ENCODE data around the gene SPATA46. TPM values are rescaled to one million over a fixed set of nuclear protein-coding genes. Genes with fewer than 3 reads are reported as not detected.
A peak's percentile ranks its signal among the peaks of the same experiment; 100 is the strongest.

Gene SPATA46
- polyA plus RNA-seq, 1 donor (not counting 4 experiments of a cell fraction or from before 2014, with no cell fraction given): not detected

GRCh38 chr1:162397943-162398560, 21.4 kb upstream of the SPATA46 start:
- Histone ChIP-seq H4K20me1 (ENCODE audit: control insufficient read depth, extremely low read depth, insufficient read depth, low read length) (no peaks in the 10 kb centered on the region), H3K9me3 (ENCODE audit: control insufficient read depth, low read depth, low read length) (no peaks in the 10 kb centered on the region), H3K79me2 (ENCODE audit: control insufficient read depth, insufficient read depth, low read length) (no peaks in the 10 kb centered on the region), H3K9me1 (ENCODE audit: control insufficient read depth, extremely low read depth, insufficient read depth, low read length) (no peaks in the 10 kb centered on the region), H3K27me3 (ENCODE audit: control insufficient read depth, extremely low read depth, insufficient read depth, low read length) (peaks cover 7% of the 10 kb centered on the region), H3K27ac (ENCODE audit: control insufficient read depth, insufficient read depth, low read length) (no peak overlapping the region), H3K4me2 (ENCODE audit: control insufficient read depth, extremely low read depth, insufficient read depth, low read depth, low read length) (no peak overlapping the region), H3K9ac (ENCODE audit: control insufficient read depth, extremely low read depth, insufficient read depth, low read length) (no peak overlapping the region), H2AFZ (ENCODE audit: control insufficient read depth, low read length) (no peak overlapping the region), H3K4me3 (ENCODE audit: control insufficient read depth in 2 of 3, extremely low read depth in 1 of 3, insufficient read depth in 2 of 3, low read depth in 1 of 3, low read length in 3 of 3) (no peak overlapping the region), H3K4me1 (ENCODE audit: control insufficient read depth, extremely low read depth, insufficient read depth, low read length) (no peaks in the 10 kb centered on the region), H3K36me3 (ENCODE audit: control insufficient read depth in 2 of 2, extremely low read depth in 1 of 2, insufficient read depth in 2 of 2, low read length in 2 of 2) (no peaks in the 10 kb centered on the region)
- DNase-seq (ENCODE audit: low read depth, low spot score) (no peak), FAIRE-seq (no peak)
- dilution Hi-C loops (cut with MboI; ENCODE audit: extremely low pct_ligation_motif_present, low sequenced_read_pairs): no loop called here
- TF ChIP-seq CTCF (optimal IDR thresholded peaks at IDR 0.05 in 1 of 3, IDR thresholded peaks at IDR 0.05 in 1 of 3, conservative IDR thresholded peaks at IDR 0.05 in 1 of 3; ENCODE audit: extremely low read depth in 1 of 3, insufficient read depth in 2 of 3, low read length in 3 of 3) (no peak), EZH2 (IDR thresholded peaks at IDR 0.05; ENCODE audit: low read length) (no peak)

GRCh38 chr1:162397039-162397448, 20.4 kb upstream of the SPATA46 start:
- TF ChIP-seq EZH2 (IDR thresholded peaks at IDR 0.05; ENCODE audit: low read length) (no peak), CTCF (optimal IDR thresholded peaks at IDR 0.05 in 1 of 3, IDR thresholded peaks at IDR 0.05 in 1 of 3, conservative IDR thresholded peaks at IDR 0.05 in 1 of 3; ENCODE audit: extremely low read depth in 1 of 3, insufficient read depth in 2 of 3, low read length in 3 of 3) (peak in 1 of 3 experiments; percentile 3)
- Histone ChIP-seq H3K9me3 (ENCODE audit: control insufficient read depth, low read depth, low read length) (no peaks in the 10 kb centered on the region), H3K79me2 (ENCODE audit: control insufficient read depth, insufficient read depth, low read length) (no peaks in the 10 kb centered on the region), H3K27me3 (ENCODE audit: control insufficient read depth, extremely low read depth, insufficient read depth, low read length) (peaks cover 7% of the 10 kb centered on the region), H3K9ac (ENCODE audit: control insufficient read depth, extremely low read depth, insufficient read depth, low read length) (no peak overlapping the region), H3K4me2 (ENCODE audit: control insufficient read depth, extremely low read depth, insufficient read depth, low read depth, low read length) (no peak overlapping the region), H3K4me1 (ENCODE audit: control insufficient read depth, extremely low read depth, insufficient read depth, low read length) (no peaks in the 10 kb centered on the region), H3K4me3 (ENCODE audit: control insufficient read depth in 2 of 3, extremely low read depth in 1 of 3, insufficient read depth in 2 of 3, low read depth in 1 of 3, low read length in 3 of 3) (no peak overlapping the region), H4K20me1 (ENCODE audit: control insufficient read depth, extremely low read depth, insufficient read depth, low read length) (no peaks in the 10 kb centered on the region), H3K36me3 (ENCODE audit: control insufficient read depth in 2 of 2, extremely low read depth in 1 of 2, insufficient read depth in 2 of 2, low read length in 2 of 2) (no peaks in the 10 kb centered on the region), H3K9me1 (ENCODE audit: control insufficient read depth, extremely low read depth, insufficient read depth, low read length) (no peaks in the 10 kb centered on the region), H2AFZ (ENCODE audit: control insufficient read depth, low read length) (no peak overlapping the region), H3K27ac (ENCODE audit: control insufficient read depth, insufficient read depth, low read length) (no peak overlapping the region)
- DNase-seq (ENCODE audit: low read depth, low spot score) (no peak), FAIRE-seq (no peak)
- dilution Hi-C loops (cut with MboI; ENCODE audit: extremely low pct_ligation_motif_present, low sequenced_read_pairs): no loop called here

Data from keratinocyte (primary cell).